Measurements from ENCODE around the gene RPS27A.

The RPS27A gene

DNA sequence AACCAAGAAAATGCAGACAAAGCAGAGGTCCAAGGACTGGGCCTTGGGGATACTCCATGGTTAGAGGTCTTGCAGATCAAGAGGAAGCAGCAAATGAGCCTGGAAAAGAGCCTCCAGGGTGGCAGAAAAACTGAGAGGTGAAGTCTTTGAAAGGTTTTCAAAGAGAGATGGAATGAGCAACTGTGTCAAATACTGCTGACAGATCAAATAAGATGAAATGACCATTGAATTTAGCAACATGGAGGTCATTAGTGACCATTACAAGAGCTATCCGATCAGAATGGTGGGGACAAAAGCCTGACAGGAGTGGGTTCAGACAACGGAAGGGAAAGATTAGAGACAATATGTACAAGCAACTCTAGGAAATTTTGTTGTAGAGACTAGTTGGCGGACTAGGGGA is 1.9 kb upstream of the RPS27A start (continued):
- TF ChIP-seq ZNF70 (CRISPR knock-in tag; IDR thresholded peaks at IDR 0.05) (no peak), BACH2 (CRISPR knock-in tag; IDR thresholded peaks at IDR 0.05; ENCODE audit: borderline replicate concordance) (no peak), TOX (CRISPR knock-in tag; IDR thresholded peaks at IDR 0.05; ENCODE audit: borderline replicate concordance) (no peak), ARNTL (CRISPR knock-in tag; IDR thresholded peaks at IDR 0.05; ENCODE audit: borderline replicate concordance, low read depth) (no peak), TCF4 (CRISPR knock-in tag; IDR thresholded peaks at IDR 0.05; ENCODE audit: borderline replicate concordance) (no peak), ZNF8 (CRISPR knock-in tag; IDR thresholded peaks at IDR 0.05) (no peak), ZFP30 (CRISPR knock-in tag; IDR thresholded peaks at IDR 0.05) (no peak), SNAI2 (CRISPR knock-in tag; IDR thresholded peaks at IDR 0.05) (no peak)

DNA sequence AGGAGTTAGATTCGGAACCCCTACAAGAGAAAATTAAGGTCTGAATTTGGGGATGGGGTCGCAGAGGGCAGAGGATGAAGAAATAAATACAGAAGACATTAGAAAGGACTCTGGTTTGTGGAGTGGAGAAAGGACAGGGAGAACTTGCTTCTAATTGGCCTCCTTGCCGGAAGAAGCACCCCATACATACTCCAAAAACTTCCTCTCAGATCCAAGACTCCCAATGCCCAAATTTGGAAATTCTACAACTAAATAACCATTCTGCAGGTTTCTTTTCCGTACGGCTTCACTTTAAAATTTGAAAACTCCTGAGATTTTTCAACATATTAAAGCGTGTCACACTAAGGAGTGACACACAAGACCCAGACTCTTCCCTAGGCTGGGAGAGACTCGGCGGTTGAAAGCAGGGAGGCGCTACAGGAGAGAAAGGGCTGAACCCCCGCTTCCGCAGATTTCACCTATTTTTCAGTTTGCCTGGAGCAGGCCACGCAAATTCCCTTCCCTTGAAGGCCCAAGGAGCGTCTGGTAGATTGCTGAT is 873 bp upstream of the RPS27A start:
- TF ChIP-seq, protein P1, sequence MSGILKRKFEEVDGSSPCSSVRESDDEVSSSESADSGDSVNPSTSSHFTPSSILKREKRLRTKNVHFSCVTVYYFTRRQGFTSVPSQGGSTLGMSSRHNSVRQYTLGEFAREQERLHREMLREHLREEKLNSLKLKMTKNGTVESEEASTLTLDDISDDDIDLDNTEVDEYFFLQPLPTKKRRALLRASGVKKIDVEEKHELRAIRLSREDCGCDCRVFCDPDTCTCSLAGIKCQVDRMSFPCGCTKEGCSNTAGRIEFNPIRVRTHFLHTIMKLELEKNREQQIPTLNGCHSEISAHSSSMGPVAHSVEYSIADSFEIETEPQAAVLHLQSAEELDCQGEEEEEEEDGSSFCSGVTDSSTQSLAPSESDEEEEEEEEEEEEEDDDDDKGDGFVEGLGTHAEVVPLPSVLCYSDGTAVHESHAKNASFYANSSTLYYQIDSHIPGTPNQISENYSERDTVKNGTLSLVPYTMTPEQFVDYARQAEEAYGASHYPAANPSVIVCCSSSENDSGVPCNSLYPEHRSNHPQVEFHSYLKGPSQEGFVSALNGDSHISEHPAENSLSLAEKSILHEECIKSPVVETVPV (CRISPR knock-in tag; IDR thresholded peaks at IDR 0.05), result no peak
- TF ChIP-seq TOX (CRISPR knock-in tag; IDR thresholded peaks at IDR 0.05; ENCODE audit: borderline replicate concordance) (no peak), ZFP30 (CRISPR knock-in tag; IDR thresholded peaks at IDR 0.05) (no peak), ZNF8 (CRISPR knock-in tag; IDR thresholded peaks at IDR 0.05) (no peak), GLIS3 (CRISPR knock-in tag; IDR thresholded peaks at IDR 0.05) (no peak), ZNF565 (CRISPR knock-in tag; conservative IDR thresholded peaks at IDR 0.05; ENCODE audit: low read depth) (no peak), ESRRG (CRISPR knock-in tag; IDR thresholded peaks at IDR 0.05) (no peak), ISL1 (CRISPR knock-in tag; IDR thresholded peaks at IDR 0.05) (no peak), PPARA (CRISPR knock-in tag; IDR thresholded peaks at IDR 0.05; ENCODE audit: borderline replicate concordance) (no peak), RARB (CRISPR knock-in tag; IDR thresholded peaks at IDR 0.05) (no peak), TCF4 (CRISPR knock-in tag; IDR thresholded peaks at IDR 0.05; ENCODE audit: borderline replicate concordance) (no peak)
- TF ChIP-seq, protein P2, sequence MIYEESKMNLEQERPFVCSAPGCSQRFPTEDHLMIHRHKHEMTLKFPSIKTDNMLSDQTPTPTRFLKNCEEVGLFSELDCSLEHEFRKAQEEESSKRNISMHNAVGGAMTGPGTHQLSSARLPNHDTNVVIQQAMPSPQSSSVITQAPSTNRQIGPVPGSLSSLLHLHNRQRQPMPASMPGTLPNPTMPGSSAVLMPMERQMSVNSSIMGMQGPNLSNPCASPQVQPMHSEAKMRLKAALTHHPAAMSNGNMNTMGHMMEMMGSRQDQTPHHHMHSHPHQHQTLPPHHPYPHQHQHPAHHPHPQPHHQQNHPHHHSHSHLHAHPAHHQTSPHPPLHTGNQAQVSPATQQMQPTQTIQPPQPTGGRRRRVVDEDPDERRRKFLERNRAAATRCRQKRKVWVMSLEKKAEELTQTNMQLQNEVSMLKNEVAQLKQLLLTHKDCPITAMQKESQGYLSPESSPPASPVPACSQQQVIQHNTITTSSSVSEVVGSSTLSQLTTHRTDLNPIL (CRISPR knock-in tag; IDR thresholded peaks at IDR 0.05; ENCODE audit: low read depth), result no peak
- TF ChIP-seq, protein P3, sequence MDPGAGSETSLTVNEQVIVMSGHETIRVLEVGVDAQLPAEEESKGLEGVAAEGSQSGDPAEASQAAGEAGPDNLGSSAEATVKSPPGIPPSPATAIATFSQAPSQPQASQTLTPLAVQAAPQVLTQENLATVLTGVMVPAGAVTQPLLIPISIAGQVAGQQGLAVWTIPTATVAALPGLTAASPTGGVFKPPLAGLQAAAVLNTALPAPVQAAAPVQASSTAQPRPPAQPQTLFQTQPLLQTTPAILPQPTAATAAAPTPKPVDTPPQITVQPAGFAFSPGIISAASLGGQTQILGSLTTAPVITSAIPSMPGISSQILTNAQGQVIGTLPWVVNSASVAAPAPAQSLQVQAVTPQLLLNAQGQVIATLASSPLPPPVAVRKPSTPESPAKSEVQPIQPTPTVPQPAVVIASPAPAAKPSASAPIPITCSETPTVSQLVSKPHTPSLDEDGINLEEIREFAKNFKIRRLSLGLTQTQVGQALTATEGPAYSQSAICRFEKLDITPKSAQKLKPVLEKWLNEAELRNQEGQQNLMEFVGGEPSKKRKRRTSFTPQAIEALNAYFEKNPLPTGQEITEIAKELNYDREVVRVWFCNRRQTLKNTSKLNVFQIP (CRISPR knock-in tag; IDR thresholded peaks at IDR 0.05; ENCODE audit: borderline replicate concordance, low read depth), result no peak
- TF ChIP-seq, protein P4, sequence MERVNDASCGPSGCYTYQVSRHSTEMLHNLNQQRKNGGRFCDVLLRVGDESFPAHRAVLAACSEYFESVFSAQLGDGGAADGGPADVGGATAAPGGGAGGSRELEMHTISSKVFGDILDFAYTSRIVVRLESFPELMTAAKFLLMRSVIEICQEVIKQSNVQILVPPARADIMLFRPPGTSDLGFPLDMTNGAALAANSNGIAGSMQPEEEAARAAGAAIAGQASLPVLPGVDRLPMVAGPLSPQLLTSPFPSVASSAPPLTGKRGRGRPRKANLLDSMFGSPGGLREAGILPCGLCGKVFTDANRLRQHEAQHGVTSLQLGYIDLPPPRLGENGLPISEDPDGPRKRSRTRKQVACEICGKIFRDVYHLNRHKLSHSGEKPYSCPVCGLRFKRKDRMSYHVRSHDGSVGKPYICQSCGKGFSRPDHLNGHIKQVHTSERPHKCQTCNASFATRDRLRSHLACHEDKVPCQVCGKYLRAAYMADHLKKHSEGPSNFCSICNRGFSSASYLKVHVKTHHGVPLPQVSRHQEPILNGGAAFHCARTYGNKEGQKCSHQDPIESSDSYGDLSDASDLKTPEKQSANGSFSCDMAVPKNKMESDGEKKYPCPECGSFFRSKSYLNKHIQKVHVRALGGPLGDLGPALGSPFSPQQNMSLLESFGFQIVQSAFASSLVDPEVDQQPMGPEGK (CRISPR knock-in tag; IDR thresholded peaks at IDR 0.05; ENCODE audit: borderline replicate concordance), result no peak
- ATAC-seq, result peak; percentile 38

DNA sequence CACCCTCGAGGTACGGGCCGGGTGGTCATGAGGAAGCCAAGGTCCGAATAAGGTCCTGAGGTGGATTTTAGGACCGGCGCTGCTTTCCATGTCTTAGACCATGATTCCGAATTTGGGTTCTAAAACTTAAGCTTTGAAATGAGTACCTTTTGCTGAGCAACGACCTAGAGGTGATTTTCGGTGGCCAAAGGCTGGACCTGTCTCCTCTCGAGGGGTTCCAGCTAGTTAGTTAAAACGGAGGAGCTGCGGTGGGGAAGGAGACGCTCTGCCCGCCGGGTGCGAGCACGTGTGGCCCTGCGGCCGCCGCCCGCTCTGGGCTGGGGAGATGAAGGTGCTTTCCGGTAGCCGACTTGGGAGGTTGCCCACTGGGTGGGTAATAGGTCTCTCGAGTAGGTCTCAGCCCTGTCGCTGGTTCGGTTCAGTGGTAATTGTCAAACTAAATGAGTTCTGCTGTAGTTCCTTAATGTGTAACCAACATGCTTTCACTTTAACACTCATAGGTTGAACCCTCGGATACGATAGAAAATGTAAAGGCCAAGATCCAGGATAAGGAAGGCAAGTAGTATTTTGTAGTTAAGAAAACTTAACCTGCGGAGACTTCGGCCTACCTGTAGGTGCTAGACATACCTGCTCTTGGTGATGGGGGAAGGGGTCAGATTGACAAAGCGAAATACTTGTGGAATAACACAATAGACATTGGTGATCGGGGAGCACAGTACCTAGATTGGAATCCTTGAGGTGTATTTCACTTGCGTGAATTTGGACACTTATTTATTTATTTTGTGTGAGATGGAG is 572 bp downstream of the RPS27A start:
- TF ChIP-seq ESRRG (CRISPR knock-in tag; IDR thresholded peaks at IDR 0.05) (no peak), ARNTL (CRISPR knock-in tag; IDR thresholded peaks at IDR 0.05; ENCODE audit: borderline replicate concordance, low read depth) (no peak), ZNF70 (CRISPR knock-in tag; IDR thresholded peaks at IDR 0.05) (no peak), SNAI2 (CRISPR knock-in tag; IDR thresholded peaks at IDR 0.05) (no peak), ZNF8 (CRISPR knock-in tag; IDR thresholded peaks at IDR 0.05) (no peak)
- peak; percentile 19 for ATAC-seq

DNA sequence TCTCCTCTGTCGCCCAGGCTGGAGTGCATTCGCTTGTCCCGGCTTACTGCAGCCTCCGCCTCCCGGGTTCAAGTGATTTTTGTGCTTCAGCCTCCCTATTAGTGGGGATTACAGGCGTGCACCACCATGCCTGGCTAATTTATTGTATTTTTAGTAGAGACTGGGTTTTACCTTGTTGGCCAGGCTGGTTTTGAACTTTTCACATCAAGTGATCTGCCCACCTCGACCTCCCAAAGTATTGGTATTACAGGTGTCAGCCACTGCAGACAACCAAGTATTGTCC is 1.1 kb downstream of the RPS27A start:
- ATAC-seq, result no peak
- TF ChIP-seq BACH2 (CRISPR knock-in tag; IDR thresholded peaks at IDR 0.05; ENCODE audit: borderline replicate concordance) (no peak), CSDC2 (CRISPR knock-in tag; IDR thresholded peaks at IDR 0.05) (no peak), ZNF565 (CRISPR knock-in tag; conservative IDR thresholded peaks at IDR 0.05; ENCODE audit: low read depth) (no peak), RARB (CRISPR knock-in tag; IDR thresholded peaks at IDR 0.05) (no peak)
- TF ChIP-seq, protein P1 (CRISPR knock-in tag; IDR thresholded peaks at IDR 0.05), result no peak
- TF ChIP-seq, protein P5, sequence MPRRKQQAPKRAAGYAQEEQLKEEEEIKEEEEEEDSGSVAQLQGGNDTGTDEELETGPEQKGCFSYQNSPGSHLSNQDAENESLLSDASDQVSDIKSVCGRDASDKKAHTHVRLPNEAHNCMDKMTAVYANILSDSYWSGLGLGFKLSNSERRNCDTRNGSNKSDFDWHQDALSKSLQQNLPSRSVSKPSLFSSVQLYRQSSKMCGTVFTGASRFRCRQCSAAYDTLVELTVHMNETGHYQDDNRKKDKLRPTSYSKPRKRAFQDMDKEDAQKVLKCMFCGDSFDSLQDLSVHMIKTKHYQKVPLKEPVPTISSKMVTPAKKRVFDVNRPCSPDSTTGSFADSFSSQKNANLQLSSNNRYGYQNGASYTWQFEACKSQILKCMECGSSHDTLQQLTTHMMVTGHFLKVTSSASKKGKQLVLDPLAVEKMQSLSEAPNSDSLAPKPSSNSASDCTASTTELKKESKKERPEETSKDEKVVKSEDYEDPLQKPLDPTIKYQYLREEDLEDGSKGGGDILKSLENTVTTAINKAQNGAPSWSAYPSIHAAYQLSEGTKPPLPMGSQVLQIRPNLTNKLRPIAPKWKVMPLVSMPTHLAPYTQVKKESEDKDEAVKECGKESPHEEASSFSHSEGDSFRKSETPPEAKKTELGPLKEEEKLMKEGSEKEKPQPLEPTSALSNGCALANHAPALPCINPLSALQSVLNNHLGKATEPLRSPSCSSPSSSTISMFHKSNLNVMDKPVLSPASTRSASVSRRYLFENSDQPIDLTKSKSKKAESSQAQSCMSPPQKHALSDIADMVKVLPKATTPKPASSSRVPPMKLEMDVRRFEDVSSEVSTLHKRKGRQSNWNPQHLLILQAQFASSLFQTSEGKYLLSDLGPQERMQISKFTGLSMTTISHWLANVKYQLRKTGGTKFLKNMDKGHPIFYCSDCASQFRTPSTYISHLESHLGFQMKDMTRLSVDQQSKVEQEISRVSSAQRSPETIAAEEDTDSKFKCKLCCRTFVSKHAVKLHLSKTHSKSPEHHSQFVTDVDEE (CRISPR knock-in tag; IDR thresholded peaks at IDR 0.05), result no peak
- TF ChIP-seq, protein P3 (CRISPR knock-in tag; IDR thresholded peaks at IDR 0.05; ENCODE audit: borderline replicate concordance, low read depth), result no peak
- TF ChIP-seq, protein P2 (CRISPR knock-in tag; IDR thresholded peaks at IDR 0.05; ENCODE audit: low read depth), result no peak
